Measurements from ENCODE around the gene MRI1.

- no peak for TF ChIP-seq CTCF (IDR thresholded peaks at IDR 0.05; ENCODE audit: borderline replicate concordance, extremely low read depth, low read length, poor library complexity, severe bottlenecking)
- TF ChIP-seq EZH2 (IDR thresholded peaks at IDR 0.05; ENCODE audit: borderline replicate concordance, low read depth, low read length, severe bottlenecking): no peak
Measured at GRCh38 chr19:13812544-13812943, 48.2 kb downstream of the MRI1 start.

Data from DND-41 (cell line).